Cardiac muscle cell (in vitro differentiated cells and primary cell): ENCODE results near the gene NFYA. TPM values are rescaled to one million over a fixed set of nuclear protein-coding genes. Genes with fewer than 3 reads are reported as not detected.

ENCODE experiments used
- DNase-seq, 2 donors: peaks; one replicate each; pipeline versions ENCODE4 v3.0.0 to v3.0.0-alpha.2; 2010 to 2017; ENCODE audit warnings: low read depth in 1 of 2, low spot score in 1 of 2
- H3K27ac ChIP-seq: fragments of 200-600 bp; sonication (generic); 2 replicates; pipeline ENCODE4 v1.5.1; 2016
- H3K27me3 ChIP-seq: fragments of 200-600 bp; sonication (generic); 2 replicates; pipeline ENCODE4 v1.6.0; 2016; ENCODE audit warnings: control low read depth
- H3K36me3 ChIP-seq: fragments of 200-600 bp; sonication (generic); 2 replicates; pipeline ENCODE4 v1.5.1; 2016; ENCODE audit warnings: control low read depth
- H3K4me1 ChIP-seq: fragments of 200-600 bp; sonication (generic); 2 replicates; pipeline ENCODE4 v1.8.1; 2017; ENCODE audit warnings: low read depth, mild to moderate bottlenecking, mixed run types
- H3K4me3 ChIP-seq: fragments of 200-600 bp; sonication (generic); 2 replicates; pipeline ENCODE4 v1.5.1; 2016; ENCODE audit warnings: mild to moderate bottlenecking
- H3K9me3 ChIP-seq: fragments of 200-600 bp; sonication (generic); 2 replicates; pipeline ENCODE4 v1.5.1; 2017; ENCODE audit warnings: low read depth, mild to moderate bottlenecking, control low read depth
- CTCF ChIP-seq: IDR thresholded peaks from 2 replicates; pipeline ENCODE4 v1.5.1; 2012; ENCODE audit warnings: low read depth, mild to moderate bottlenecking, low read length
- polyA plus RNA-seq: library from polyadenylated mRNA; unstranded; fragments of >200 nt; fragmentation: Nextera tagmentation; extraction: Ambion mirVana; gene quantifications from 2 replicates; pipeline ENCODE4 v1.2.1, GENCODE V29; 2016
- total RNA-seq: library from RNA; depleted of rRNA; stranded (reverse); fragments of >200 nt; gene quantifications from 2 replicates; pipeline ENCODE4 v1.2.3, GENCODE V29; 2016

NFYA gene
- total and polyA plus RNA-seq, 2 experiments from 2014 or later, result 8.0 to 14.4 TPM

GRCh38 chr6:41047306-41047705 is 25.5 kb upstream of the NFYA start:
- peaks cover 66% of the 10 kb centered on the region for H3K4me1 ChIP-seq
- no peak for DNase-seq
- H3K27ac ChIP-seq, result peak overlapping the region; percentile 96
- TF ChIP-seq CTCF, result no peak
- no peak overlapping the region for H3K4me3 ChIP-seq
- no peaks in the 10 kb centered on the region for H3K36me3 ChIP-seq
- H3K27me3 ChIP-seq, result no peaks in the 10 kb centered on the region
- no peaks in the 10 kb centered on the region for H3K9me3 ChIP-seq

- Histone ChIP-seq H3K27me3 (no peaks in the 10 kb centered on the region), H3K36me3 (no peaks in the 10 kb centered on the region), H3K4me3 (no peak overlapping the region), H3K4me1 (peaks cover 72% of the 10 kb centered on the region), H3K9me3 (no peaks in the 10 kb centered on the region), H3K27ac (peak overlapping the region; percentile 96)
- no peak for TF ChIP-seq CTCF
- DNase-seq, result no peak
Measured at GRCh38 chr6:41047745-41048732, 24.7 kb upstream of the NFYA start.

GRCh38 chr6:41049521-41049920 is 23.3 kb upstream of the NFYA start:
- Histone ChIP-seq H3K9me3 (no peaks in the 10 kb centered on the region), H3K36me3 (no peaks in the 10 kb centered on the region), H3K4me1 (peaks cover 86% of the 10 kb centered on the region), H3K4me3 (no peak overlapping the region), H3K27me3 (no peaks in the 10 kb centered on the region), H3K27ac (peak overlapping the region; percentile 96)
- peak in 1 of 2 donors; percentile 71 for DNase-seq
- TF ChIP-seq CTCF, result no peak

DNA sequence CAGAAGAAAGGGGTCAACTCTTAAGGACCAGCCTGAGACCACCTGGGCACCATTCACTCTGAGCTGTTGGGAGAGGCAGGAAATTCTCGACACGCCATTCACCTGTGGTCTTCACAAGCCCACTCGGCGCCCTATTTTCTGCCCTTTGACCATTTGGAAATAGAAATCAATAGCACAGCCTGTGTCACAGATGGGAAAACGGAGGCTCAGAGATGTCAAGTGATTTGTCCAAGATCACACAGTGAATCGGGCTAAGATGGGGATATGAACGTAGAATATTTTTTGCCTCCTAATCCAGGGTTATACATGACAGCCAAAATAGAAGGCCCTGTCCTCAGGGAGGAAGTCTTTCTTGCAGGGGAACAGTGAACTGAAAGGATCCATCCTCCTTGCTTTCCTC is 22.8 kb upstream of the NFYA start:
- Histone ChIP-seq H3K9me3 (no peaks in the 10 kb centered on the region), H3K27me3 (no peaks in the 10 kb centered on the region), H3K36me3 (no peaks in the 10 kb centered on the region), H3K4me1 (peaks cover 89% of the 10 kb centered on the region), H3K27ac (peak overlapping the region; percentile 96), H3K4me3 (no peak overlapping the region)
- TF ChIP-seq CTCF, result no peak
- DNase-seq, result no peak

GRCh38 chr6:41050536-41050935 is 22.2 kb upstream of the NFYA start:
- TF ChIP-seq CTCF, result no peak

More at GRCh38 chr6:41050536-41050935, 22.2 kb upstream of the NFYA start:
- H3K27me3 ChIP-seq, result no peaks in the 10 kb centered on the region
- no peaks in the 10 kb centered on the region for H3K9me3 ChIP-seq
- peaks cover 87% of the 10 kb centered on the region for H3K4me1 ChIP-seq
- no peak for DNase-seq
- no peak overlapping the region for H3K4me3 ChIP-seq
- peak overlapping the region; percentile 96 for H3K27ac ChIP-seq
- H3K36me3 ChIP-seq, result no peaks in the 10 kb centered on the region
